SU-DHL-6 (cell line): ENCODE data around the gene ARSA.

Experiments
- EZH2phosphoT487 ChIP-seq: fragments of 200-600 bp; sonication (generic), shearing (Covaris generic); conservative IDR thresholded peaks from 2 replicates; pipeline ENCODE4 v1.6.1; 2018; ENCODE audit warnings: mild to moderate bottlenecking, antibody characterized with exemption, low read length, moderate library complexity, mixed read lengths
- TF ChIP-seq, protein P1 (sequence below): fragments of 200-600 bp; sonication (generic); IDR thresholded peaks from one replicate; pipeline ENCODE4 v1.5.1; 2017; ENCODE audit warnings: antibody characterized with exemption, mild to moderate bottlenecking, low read length, moderate library complexity; ENCODE audit not compliant: insufficient read depth, poor library complexity, severe bottlenecking

GRCh38 chr22:50581031-50581949, 46.7 kb downstream of the ARSA start:
- TF ChIP-seq, protein P1, sequence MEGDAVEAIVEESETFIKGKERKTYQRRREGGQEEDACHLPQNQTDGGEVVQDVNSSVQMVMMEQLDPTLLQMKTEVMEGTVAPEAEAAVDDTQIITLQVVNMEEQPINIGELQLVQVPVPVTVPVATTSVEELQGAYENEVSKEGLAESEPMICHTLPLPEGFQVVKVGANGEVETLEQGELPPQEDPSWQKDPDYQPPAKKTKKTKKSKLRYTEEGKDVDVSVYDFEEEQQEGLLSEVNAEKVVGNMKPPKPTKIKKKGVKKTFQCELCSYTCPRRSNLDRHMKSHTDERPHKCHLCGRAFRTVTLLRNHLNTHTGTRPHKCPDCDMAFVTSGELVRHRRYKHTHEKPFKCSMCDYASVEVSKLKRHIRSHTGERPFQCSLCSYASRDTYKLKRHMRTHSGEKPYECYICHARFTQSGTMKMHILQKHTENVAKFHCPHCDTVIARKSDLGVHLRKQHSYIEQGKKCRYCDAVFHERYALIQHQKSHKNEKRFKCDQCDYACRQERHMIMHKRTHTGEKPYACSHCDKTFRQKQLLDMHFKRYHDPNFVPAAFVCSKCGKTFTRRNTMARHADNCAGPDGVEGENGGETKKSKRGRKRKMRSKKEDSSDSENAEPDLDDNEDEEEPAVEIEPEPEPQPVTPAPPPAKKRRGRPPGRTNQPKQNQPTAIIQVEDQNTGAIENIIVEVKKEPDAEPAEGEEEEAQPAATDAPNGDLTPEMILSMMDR = no peak
- no peak for TF ChIP-seq EZH2phosphoT487
